Measurements from ENCODE around the gene HACD2.

The HACD2 gene

DNA sequence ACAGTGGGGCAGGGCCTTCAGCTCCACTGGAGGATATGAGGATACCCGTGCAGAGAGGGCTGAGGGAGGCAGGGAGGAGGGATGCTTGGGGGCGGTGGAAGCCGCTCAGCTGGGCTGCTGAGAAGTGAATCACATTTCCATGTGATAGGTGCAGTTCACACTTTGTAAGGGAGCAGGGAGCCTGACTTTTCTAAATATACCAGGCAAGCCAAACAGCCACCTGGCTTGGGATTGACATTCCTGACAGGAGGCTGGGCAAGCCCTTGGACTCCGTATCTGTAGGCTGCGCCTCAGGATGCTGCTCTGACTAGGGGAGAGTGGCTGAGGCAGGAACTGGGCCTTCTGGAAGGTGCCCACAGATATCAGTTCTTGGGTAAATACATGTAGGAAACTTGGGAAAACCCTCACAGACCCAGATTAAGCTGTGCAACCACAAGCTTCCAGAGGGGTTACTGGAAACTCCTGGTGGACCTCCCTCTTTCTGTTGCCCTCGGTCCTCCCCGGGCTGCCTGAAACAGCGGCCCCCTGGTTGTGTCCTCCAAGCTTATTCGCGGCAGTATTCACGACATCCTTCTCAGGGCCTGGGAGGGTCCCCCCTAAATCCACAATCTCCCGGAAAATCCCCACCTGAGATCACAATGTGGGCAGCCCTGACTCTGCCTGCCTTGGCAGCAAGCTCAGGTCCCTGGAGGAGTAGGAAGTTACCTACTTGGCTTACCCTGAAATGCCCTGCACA is 103.0 kb downstream of the HACD2 start:
- DNase-seq (ENCODE audit: low read depth) = no peak

DNA sequence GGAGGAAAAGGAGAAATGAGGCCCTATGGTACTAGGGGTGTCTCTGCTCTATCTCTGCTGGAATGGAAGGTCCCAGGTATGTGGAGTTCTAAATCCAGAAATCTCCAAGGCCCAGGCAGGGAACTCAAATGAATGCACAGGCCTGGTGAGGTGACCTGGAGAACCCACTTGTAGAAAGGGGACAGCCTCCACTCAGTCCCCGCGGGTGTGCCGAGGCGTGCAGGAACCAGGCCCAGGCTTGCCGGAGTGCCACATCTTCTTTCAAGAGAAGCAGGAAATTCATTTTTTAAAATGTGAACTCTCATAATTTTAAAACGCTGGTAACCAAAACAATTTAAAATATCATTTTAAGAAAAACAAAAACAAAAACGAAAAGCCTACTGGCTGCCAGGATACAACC is 103.8 kb downstream of the HACD2 start:
- no peak for DNase-seq (ENCODE audit: low read depth)

DNA sequence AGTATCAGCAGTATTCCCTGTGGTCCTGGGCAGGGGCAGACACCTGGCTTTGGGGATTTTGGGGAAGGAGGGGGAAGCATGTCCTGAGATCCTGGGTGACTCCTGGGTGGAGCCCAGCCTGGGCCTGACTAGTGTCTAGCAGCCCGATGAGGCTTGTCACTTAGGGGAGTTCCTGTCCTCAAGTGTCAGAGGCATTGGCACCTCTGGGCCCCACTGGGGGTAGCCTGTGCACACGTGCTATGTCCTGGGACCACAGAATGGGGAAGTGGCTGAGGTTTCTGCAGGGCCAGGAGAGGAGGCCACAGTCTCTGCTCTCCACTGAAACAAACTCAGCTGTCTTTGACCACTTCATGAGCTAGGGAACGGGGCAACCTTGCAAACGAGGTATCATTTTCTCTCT is 104.4 kb downstream of the HACD2 start:
- DNase-seq (ENCODE audit: low read depth) = no peak

DNA sequence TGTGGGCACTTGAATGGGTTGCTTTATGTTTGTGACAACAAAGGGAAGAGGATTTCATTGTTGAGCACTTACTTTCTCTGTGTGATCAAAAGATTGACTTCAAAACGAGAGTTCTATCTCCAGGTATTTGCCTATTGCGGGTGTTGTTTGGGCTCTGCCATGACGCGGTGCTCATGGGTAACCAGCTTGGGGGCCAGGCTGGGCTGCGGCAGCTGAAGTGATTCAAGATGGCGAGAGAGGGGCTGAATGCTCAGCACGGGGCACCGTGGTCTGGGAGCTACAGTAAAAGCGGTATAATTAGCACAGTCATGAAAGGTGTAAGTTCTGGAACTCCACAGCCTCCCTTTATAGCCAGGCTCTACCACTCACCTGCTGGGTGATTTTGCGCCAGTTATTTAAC is 105.0 kb downstream of the HACD2 start:
- no peak for DNase-seq (ENCODE audit: low read depth)

GRCh38 chr3:123478314-123478713 is 106.5 kb downstream of the HACD2 start:
- DNase-seq (ENCODE audit: low read depth) = no peak

DNA sequence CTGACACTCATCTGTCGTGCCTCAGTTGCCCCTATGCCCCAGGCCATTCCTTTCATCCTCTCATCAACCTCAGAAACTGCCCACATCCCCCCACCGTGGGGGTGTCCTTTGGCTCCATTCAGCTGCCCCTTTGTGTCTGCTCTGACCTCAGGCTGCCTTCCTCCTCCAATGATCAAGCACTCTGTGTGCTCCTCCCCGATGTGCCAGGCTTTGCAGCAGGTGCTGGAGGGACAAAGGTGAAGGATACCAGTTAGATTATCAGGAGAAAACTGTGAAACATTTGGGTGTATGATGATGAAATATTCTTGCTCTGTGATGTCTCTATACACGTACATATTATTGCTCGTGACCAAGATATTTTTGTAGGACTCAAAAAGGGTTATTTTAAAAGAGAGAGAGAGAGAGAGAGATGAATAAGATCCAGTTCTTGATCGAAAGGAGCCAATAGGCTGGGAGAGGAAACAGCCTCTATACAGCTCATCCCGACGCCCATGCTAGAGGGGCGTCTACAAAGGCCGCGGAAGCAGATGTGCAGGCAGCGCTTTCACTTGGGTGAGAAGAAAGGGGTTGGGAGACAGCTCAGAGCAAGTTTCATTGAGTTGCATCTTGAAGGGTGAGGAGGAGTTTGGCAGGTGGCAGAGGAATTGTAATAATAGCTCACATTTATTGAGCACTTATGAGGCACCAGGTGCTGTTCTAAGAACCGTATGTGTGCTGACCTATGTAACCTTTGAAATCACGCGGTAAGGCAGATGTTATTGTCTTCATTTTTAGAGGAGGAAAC is 107.7 kb downstream of the HACD2 start:
- no peak for DNase-seq (ENCODE audit: low read depth)

- DNase-seq (ENCODE audit: low read depth) = no peak
Measured at GRCh38 chr3:123475786-123476185, 109.1 kb downstream of the HACD2 start.

- DNase-seq (ENCODE audit: low read depth) = no peak
Measured at GRCh38 chr3:123471106-123471505, 113.7 kb downstream of the HACD2 start.

GRCh38 chr3:123469323-123469995 is 115.4 kb downstream of the HACD2 start:
- no peak for DNase-seq (ENCODE audit: low read depth)

- no peak for DNase-seq (ENCODE audit: low read depth)
Measured at GRCh38 chr3:123467046-123467445, 117.8 kb downstream of the HACD2 start.

- DNase-seq (ENCODE audit: low read depth) = no peak
Measured at GRCh38 chr3:123464211-123464610, 120.6 kb downstream of the HACD2 start.

- no peak for DNase-seq (ENCODE audit: low read depth)
Measured at GRCh38 chr3:123459862-123460261, 125.0 kb downstream of the HACD2 start.

DNA sequence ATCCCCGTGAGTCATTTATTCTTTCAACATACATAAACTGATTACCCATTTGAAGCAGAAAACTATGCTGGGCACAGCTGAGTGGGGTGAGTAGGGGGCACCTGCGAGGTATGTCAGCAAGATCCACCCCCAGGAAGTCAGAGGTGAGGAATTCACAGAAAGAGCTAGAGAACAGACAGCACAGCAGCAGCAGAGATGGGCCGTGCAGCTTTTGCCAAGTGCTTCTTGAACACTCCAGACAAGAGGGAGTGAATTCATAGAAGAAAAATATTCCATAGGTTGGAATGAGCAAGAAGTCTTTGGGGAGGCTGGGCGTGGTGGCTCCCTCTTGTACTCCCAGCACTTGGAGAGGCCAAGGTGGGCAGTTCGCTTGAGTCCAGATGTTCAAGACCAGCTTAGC is 126.6 kb downstream of the HACD2 start:
- DNase-seq (ENCODE audit: low read depth) = no peak

- no peak for DNase-seq (ENCODE audit: low read depth)
Measured at GRCh38 chr3:123457841-123458240, 127.0 kb downstream of the HACD2 start.

GRCh38 chr3:123453675-123454074 is 131.2 kb downstream of the HACD2 start:
- DNase-seq (ENCODE audit: low read depth) = no peak

GRCh38 chr3:123451186-123451585 is 133.7 kb downstream of the HACD2 start:
- DNase-seq (ENCODE audit: low read depth) = no peak

DNA sequence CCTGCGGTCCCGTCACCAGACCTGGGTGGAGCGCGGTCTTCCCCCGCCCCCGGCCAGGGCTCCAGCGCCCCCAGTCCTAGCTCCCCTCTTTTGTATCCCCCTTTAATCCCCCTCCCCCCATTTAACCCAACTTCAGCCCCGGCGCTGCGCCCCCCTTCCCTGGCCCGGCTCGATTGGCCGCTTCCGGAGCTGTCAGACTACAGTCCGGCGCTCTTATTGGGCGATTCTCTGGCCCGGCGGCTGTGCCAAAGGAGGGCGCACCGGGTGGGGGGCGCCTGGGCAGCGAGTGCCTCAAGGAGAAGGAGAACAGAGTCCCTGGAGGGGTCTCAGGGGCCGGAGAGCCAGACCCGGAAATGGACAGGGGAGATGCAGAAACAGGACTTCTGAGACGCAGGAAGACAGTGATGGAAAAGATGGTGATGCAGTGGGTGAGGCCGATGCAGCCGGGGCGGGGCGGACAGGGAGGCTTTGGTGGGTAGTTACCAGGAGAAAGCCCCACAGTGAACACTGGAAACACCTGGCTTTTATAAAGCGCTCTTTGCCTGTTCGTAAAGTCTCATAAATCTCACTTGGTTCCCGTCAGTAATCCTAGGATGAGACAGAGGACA is 134.8 kb downstream of the HACD2 start:
- DNase-seq (ENCODE audit: low read depth) = no peak

DNA sequence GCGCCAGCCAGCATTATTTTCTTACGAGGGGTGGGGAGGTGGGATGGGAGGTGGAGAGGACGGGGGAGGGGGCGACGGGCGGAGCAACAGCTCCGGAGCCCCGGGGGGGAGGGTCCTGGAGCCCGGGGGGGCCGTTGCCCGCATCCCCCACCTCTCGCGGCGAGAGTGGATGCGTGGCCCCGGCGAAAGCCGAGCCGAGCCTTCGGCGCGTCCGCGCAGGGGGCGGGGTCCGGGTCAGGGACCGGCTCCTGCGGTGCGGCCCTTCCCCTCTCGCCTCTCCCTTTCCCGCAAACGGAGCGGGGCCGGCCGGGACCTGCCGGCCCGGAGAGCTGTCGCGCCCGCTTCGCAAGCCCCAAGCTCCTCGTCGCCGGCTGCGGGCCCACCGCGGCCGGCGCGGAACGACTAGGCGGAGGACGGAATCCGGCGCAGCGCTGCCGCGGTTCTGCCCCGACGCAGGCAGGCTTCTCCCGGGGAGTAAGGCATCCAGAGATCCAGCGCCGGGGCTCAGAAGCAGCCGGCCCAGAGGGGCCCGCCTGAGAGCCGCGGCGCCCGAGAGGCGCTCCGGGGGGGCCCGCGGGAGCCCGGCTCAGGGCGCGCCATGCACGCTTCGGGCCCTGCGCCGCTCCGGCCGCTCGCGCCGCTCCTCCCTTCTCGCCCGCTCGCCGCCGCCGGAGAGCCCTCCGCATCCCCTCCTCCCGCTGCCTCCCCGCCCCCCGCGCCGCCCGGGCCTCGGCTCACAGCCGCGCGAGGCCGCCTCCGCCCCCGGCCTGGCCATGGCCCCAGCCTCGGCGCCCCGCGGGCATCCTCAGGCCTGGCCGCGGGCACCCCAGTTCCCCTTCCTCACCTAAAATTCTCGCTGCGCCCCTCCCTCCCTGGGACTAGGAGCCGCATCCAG is 135.5 kb downstream of the HACD2 start:
- DNase-seq (ENCODE audit: low read depth) = no peak

- DNase-seq (ENCODE audit: low read depth) = no peak
Measured at GRCh38 chr3:123448536-123449101, 136.2 kb downstream of the HACD2 start, which contains the start of gene ADCY5. TSS of gene ADCY5 (minus strand) at chr3:123449090. CDS start at chr3:123448545, 545 bp downstream.

GRCh38 chr3:123447749-123448517 is 136.9 kb downstream of the HACD2 start:
- no peak for DNase-seq (ENCODE audit: low read depth)
